ELR (cell line): ENCODE data around the gene VCX3A.
"Not testable (repeated sequence)": the region's sequence is repeated elsewhere in the genome, so short reads cannot be mapped to it uniquely, and the experiment has no call there.

Experiments
- DNase-seq: peaks from one replicate; pipeline ENCODE4 v3.0.0-alpha.2; 2015; ENCODE audit warnings: low read depth

VCX3A gene

GRCh38 chrX:6535018-6535417 lies at the start of gene VCX3A:
Gene VCX3A, minus strand, starts transcription at chrX:6535118. Its CDS starts 621 bp downstream, at chrX:6534497.
- not testable (repeated sequence) for DNase-seq

- DNase-seq, result no peak
Measured at GRCh38 chrX:6574762-6575161, 39.8 kb upstream of the VCX3A start.

- no peak for DNase-seq
Measured at GRCh38 chrX:6568031-6568430, 33.1 kb upstream of the VCX3A start.

GRCh38 chrX:6558979-6559378 lies 24.1 kb upstream of the VCX3A start:
- DNase-seq, result no peak

GRCh38 chrX:6557690-6558089 lies 22.8 kb upstream of the VCX3A start:
- no peak for DNase-seq

GRCh38 chrX:6550999-6551398 lies 16.1 kb upstream of the VCX3A start:
- DNase-seq, result no peak

GRCh38 chrX:6545712-6546111 lies 10.8 kb upstream of the VCX3A start:
- DNase-seq, result no peak

GRCh38 chrX:6526564-6527136 lies 8.3 kb downstream of the VCX3A start:
- DNase-seq, result no peak

GRCh38 chrX:6517376-6517775 lies 17.5 kb downstream of the VCX3A start:
- no peak for DNase-seq

GRCh38 chrX:6506444-6506843 lies 28.5 kb downstream of the VCX3A start:
- no peak for DNase-seq

GRCh38 chrX:6505960-6506359 lies 29.0 kb downstream of the VCX3A start:
- DNase-seq, result no peak

- no peak for DNase-seq
Measured at GRCh38 chrX:6500719-6501118, 34.2 kb downstream of the VCX3A start.

- DNase-seq, result no peak
Measured at GRCh38 chrX:6498324-6498723, 36.6 kb downstream of the VCX3A start.
